HG03280 (cell line): ENCODE results near the gene CMC1.

Experiments
- ATAC-seq: cut with Tn5 transposase; IDR thresholded peaks from one replicate; pipeline ENCODE4 v1.9.1; 2021; ENCODE audit warnings: mild to moderate bottlenecking, moderate library complexity; ENCODE audit not compliant: unreplicated experiment

The CMC1 gene

DNA sequence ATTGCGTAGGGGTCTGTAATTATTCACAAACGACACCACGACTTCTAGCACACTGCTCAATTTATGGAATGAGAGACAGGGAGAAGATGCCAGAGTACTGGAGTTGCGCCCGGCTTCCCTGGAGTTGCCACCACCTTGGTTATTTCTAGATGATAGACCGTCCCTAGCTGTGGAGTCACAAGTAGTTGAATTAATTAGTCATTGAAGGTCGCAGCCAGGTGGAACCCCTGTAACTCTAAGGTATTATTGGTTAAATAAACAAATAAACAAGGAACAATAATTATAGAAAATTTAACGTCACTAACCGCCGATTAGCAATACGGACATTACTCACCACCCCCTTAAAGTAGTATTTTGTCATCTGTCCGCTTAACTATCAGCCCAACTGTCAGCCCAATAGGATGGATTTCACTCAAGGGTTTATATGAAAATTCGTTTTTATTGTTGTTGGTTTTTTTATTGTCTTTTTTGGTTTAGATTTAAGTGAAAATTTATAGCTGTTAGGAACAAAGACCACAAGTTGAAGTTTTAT, 108.1 kb downstream of the CMC1 start:
- no peak for ATAC-seq
